ENCODE data around the gene PDE6G. TPM values are rescaled to one million over a fixed set of nuclear protein-coding genes. Genes with fewer than 3 reads are reported as not detected.
"Not testable (repeated sequence)": the region's sequence is repeated elsewhere in the genome, so short reads cannot be mapped to it uniquely, and the experiment has no call there.

The PDE6G gene
- total RNA-seq, 2 donors from 2014 or later = 0.89 to 1.6 TPM

DNA sequence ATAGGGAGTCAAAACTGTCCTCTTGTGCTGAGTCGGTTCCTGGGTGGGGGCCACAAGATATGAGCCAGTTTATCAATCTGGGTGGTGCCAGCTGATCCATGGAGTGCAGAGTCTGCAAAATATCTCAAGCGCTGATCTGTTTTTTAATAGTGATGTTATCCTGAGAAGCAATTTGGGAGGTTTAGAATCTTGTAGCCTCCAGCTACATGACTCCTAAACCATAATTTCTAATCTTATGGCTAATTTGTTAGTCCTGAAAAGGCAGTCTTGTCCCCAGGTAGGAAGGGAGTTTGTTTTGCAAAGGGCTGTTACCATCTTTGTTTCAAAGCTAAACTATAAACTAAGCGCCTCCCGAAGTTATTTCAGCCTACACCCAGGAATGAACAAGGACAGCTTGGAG is 17.7 kb downstream of the PDE6G start:
- H3K27ac Mint-ChIP-seq = peak overlapping the region; percentile 50
- no peaks in the 10 kb centered on the region for H3K9me3 Mint-ChIP-seq
- H3K4me3 Mint-ChIP-seq = peak overlapping the region; percentile 19
- H3K4me1 Mint-ChIP-seq = no peaks in the 10 kb centered on the region
- H3K36me3 Mint-ChIP-seq (ENCODE audit: low read depth) = peaks cover 12% of the 10 kb centered on the region
- H3K27me3 Mint-ChIP-seq = no peaks in the 10 kb centered on the region
- no peak for ATAC-seq (replicated peaks)

DNA sequence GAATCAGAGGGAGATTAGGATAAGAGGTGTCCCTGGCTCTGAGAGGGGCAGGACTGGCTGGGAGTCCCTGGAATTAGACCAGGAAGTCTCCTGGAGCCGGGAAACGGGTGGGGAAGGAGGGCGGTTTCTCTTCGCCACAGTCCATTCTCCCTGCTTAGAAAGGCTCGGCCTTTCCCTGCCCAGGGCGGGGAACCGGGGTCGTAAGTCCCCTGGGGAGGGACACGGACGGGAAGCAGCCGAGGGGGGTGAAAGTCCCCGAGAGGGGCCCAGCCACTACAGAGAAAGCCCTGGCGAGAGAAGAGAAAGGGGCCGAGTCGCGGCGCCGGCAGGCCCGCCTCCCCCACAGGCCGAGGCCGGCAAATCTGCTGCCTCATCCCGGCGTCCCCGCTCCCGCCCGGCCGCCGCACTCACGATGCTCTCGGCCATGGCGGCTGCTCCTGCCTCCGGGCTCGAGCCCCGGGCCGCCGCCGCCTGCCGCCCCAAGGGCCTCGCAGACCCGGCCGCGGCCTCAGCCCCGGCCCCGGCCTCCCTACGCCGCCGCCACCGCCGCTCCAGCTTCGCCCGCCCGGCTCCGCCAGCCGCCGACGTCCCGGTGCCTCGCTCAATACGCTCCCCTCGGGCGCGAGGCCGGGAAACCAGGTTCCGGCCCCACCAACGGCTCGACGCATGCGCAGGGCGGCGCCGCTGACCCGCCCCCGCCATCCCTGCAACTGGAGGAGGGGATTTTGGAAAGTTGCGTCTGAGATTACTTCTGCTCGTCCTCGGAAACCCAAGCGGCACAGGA is 19.6 kb downstream of the PDE6G start, which contains the start of the genes NPLOC4 and TSPAN10:
Gene NPLOC4, minus strand, starts transcription at position 608 of the 784 bp plus-strand sequence. Its CDS starts 182 bp downstream, at position 426.
Gene TSPAN10, plus strand, starts transcription at position 692 of the 784 bp plus-strand sequence. CDS start 5,217 bp downstream, outside the sequence.
- Mint-ChIP-seq H3K27ac (peak within 1 kb of the TSS; percentile 98), H3K4me3 (peak within 1 kb of the TSS; percentile 99), H3K4me1 (peaks cover 5% of the 10 kb centered on the region), H3K9me3 (no peaks in the 10 kb centered on the region), H3K36me3 (ENCODE audit: low read depth) (peaks cover 26% of the 10 kb centered on the region), H3K27me3 (no peaks in the 10 kb centered on the region)
- peak; percentile 93 for ATAC-seq (replicated peaks)

DNA sequence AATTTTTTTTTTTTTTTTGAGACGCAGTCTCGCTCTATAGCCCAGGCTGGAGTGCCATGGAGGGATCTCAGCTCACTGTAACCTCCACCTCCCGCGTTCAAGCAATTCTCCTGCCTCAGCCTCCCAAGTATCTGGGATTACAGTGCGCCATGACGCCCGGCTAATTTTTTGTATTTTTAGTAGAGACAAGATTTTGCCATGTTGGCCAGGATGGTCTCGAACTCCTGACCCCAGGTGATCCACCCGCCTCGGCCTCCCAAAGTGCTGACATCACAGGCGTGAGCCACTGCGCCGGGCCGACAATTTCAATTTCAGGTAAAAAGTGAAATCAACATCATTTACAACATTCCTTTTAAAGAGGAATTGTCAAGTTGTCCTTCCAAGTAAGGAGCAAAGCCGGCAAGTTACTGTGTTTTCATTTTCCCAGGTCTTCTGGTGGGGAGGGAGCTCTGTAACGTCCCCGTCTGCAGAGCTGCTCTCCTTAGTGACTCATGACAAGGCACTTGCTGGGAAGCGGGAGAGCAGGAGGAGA is 20.3 kb downstream of the PDE6G start:
- peak overlapping the region; percentile 99 for H3K4me3 Mint-ChIP-seq
- no peaks in the 10 kb centered on the region for H3K9me3 Mint-ChIP-seq
- H3K4me1 Mint-ChIP-seq = peaks cover 5% of the 10 kb centered on the region
- H3K27ac Mint-ChIP-seq = peak overlapping the region; percentile 98
- H3K27me3 Mint-ChIP-seq = no peaks in the 10 kb centered on the region
- H3K36me3 Mint-ChIP-seq (ENCODE audit: low read depth) = peaks cover 31% of the 10 kb centered on the region
- ATAC-seq (replicated peaks) = peak; percentile 38

DNA sequence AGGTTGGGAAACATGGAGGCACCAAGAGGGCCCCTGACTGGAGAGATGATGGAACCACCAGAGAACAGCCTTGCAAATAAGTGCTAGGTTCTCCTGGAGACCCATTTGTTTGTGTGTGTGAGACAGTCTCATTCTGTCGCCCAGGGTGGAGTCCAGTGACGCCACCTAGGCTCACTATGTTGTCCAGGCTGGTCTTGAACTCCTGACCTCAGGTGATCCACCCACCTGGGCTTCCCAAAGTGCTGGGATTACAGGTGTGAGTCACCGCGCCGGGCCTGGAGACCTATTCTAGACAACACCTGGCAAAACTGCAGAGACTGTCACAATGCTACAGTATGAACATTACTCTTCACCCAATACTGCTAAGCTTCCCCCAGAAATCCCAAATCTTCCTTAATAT is 20.9 kb downstream of the PDE6G start:
- Mint-ChIP-seq H3K9me3 (no peaks in the 10 kb centered on the region), H3K4me3 (peak overlapping the region; percentile 99), H3K27me3 (no peaks in the 10 kb centered on the region), H3K27ac (peak overlapping the region; percentile 98), H3K36me3 (ENCODE audit: low read depth) (peaks cover 34% of the 10 kb centered on the region), H3K4me1 (peaks cover 5% of the 10 kb centered on the region)
- ATAC-seq (replicated peaks) = no peak

DNA sequence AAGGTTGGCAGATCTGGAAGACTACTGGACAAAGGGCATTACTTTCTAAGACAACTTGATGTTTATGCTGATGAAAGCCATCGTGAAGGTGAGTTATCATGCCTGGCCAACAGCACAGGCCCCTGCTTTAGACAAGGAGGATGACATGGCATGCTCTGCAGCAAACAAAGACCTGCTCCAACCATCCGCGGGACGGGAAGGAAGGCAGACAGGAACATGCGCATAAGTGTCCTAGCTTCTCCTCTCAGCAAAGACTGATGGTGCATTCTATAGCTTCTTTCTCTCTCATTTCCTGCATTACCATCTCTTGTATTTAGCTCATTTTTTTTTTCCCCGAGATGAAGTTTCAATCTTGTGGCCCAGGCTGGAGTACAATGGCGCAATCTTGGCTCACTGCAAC is 24.9 kb downstream of the PDE6G start:
- H3K27me3 Mint-ChIP-seq = no peaks in the 10 kb centered on the region
- no peak overlapping the region for H3K4me3 Mint-ChIP-seq
- H3K36me3 Mint-ChIP-seq (ENCODE audit: low read depth) = peaks cover 74% of the 10 kb centered on the region
- H3K4me1 Mint-ChIP-seq = peaks cover 5% of the 10 kb centered on the region
- no peak for ATAC-seq (replicated peaks)
- no peak overlapping the region for H3K27ac Mint-ChIP-seq
- no peaks in the 10 kb centered on the region for H3K9me3 Mint-ChIP-seq

DNA sequence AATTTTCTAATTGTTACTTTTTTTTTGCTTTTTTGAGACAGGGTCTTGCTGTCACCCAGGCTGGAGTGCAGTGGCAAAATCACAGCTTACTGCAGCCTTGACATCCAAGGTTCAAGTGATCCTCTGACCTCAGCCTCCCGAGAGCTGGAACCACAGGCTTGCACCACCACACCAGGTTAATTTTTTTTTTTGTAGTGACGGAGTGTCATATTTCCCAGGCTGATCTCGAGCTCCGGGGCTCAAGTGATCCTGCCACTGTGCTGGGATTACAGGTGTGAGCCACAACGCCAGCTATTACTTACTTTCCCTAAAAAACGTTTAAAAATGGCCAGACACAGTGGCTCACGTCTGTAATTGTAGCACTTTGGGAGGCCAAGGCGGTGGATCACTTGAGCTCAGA is 26.1 kb downstream of the PDE6G start:
- H3K4me3 Mint-ChIP-seq = no peak overlapping the region
- H3K36me3 Mint-ChIP-seq (ENCODE audit: low read depth) = peaks cover 74% of the 10 kb centered on the region
- H3K9me3 Mint-ChIP-seq = no peaks in the 10 kb centered on the region
- peaks cover 5% of the 10 kb centered on the region for H3K4me1 Mint-ChIP-seq
- ATAC-seq (replicated peaks) = no peak
- no peaks in the 10 kb centered on the region for H3K27me3 Mint-ChIP-seq
- no peak overlapping the region for H3K27ac Mint-ChIP-seq

DNA sequence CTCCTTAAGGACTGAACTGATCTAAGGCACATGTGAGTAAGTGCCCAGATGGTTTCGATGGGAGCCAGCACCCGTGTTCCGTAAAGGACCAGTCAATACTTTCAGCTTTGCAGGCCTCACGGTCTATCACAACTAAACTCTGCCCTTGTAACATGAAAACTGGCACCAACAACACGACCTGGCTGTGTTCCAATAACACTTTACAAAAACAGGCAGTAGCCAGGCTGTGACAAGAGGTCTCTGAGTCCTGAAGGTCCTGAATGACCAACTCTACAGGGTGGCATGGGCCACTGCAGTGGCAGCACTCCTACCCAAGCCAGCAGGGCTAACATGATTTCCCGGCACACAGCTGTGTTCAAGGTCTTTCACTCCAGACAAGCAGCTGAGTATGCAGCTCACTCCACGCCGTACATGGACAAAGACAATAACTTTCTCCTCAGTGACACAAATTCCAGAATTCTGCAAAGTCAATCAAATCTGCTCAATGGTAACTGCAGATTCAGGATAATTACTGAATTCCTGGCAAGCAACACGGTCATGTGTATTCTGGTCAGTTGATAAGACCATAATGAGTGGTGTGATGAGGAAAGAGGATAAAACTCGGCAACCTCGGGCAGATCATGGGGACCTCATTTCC is 34.7 kb downstream of the PDE6G start:
- peaks cover 94% of the 10 kb centered on the region for H3K36me3 Mint-ChIP-seq (ENCODE audit: low read depth)
- no peaks in the 10 kb centered on the region for H3K9me3 Mint-ChIP-seq
- H3K4me1 Mint-ChIP-seq = peaks cover 19% of the 10 kb centered on the region
- no peaks in the 10 kb centered on the region for H3K27me3 Mint-ChIP-seq
- H3K27ac Mint-ChIP-seq = peak overlapping the region; percentile 50
- H3K4me3 Mint-ChIP-seq = no peak overlapping the region
- no peak for ATAC-seq (replicated peaks)

DNA sequence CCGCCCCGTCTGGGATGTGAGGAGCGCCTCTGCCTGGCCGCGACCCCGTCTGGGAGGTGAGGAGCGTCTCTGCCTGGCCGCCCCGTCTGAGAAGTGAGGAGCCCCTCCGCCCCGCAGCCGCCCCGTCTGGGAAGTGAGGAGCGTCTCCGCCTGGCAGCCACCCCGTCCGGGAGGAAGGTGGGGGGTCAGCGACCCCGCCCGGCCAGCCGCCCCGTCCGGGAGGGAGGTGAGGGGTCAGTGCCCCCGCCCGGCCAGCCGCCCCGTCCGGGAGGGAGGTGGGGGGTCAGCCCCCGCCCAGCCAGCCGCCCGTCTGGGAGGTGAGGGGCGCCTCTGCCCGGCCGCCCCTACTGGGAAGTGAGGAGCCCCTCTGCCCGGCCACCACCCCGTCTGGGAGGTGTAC is 38.0 kb downstream of the PDE6G start:
- H3K36me3 Mint-ChIP-seq (ENCODE audit: low read depth) = peaks cover 94% of the 10 kb centered on the region
- H3K27ac Mint-ChIP-seq; H3K4me3 Mint-ChIP-seq; H3K9me3 Mint-ChIP-seq; ATAC-seq (replicated peaks); H3K27me3 Mint-ChIP-seq: not testable (repeated sequence)
- peaks cover 34% of the 10 kb centered on the region for H3K4me1 Mint-ChIP-seq

DNA sequence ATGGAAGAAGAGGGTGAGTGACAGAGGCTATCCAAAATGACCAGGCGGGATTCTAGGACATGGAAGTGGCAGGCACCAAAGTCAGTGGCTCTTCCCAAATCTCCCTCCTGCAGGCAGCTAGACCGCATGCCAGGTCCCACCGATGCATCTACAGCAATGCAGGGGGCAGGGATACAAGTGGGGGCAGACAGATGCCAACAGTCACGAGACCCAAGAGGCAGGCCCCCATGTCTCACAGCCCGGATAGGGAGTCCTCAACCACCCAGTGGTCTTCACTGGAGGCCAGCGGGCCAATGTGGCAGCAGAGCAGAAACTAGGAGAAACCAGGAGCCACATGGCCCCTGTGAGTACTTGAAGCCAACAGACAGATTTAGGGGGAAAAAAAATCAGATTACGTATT is 39.5 kb downstream of the PDE6G start:
- Mint-ChIP-seq H3K4me3 (no peak overlapping the region), H3K27me3 (no peaks in the 10 kb centered on the region), H3K9me3 (no peaks in the 10 kb centered on the region), H3K36me3 (ENCODE audit: low read depth) (peaks cover 94% of the 10 kb centered on the region), H3K27ac (peak overlapping the region; percentile 72), H3K4me1 (peaks cover 38% of the 10 kb centered on the region)
- no peak for ATAC-seq (replicated peaks)

DNA sequence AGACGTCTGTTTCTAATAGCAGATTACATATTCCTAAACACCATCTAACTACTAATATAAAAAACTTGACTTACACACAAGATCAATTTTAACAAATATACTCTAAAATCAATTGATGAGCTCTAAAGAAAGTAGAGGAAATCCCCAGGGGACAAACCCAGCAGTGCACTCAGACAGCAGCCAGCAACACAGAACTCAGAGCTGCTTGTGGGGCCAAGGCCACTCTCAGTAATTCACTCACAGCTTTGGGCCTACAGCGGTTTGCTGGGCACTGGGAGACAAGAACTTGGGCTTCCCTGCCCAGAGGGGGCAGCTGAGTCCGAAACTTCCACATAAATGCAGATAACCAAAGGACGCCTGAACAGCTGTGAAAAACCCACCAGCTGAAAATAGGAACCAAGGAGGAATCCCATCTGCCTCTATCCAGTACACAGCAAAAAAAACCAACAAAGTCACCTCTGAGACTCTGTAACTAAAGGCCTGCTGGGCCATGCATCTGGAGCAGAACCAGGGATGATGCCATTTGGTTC is 40.9 kb downstream of the PDE6G start:
- Mint-ChIP-seq H3K27me3 (no peaks in the 10 kb centered on the region), H3K36me3 (ENCODE audit: low read depth) (peaks cover 92% of the 10 kb centered on the region), H3K9me3 (no peaks in the 10 kb centered on the region), H3K4me1 (peaks cover 32% of the 10 kb centered on the region), H3K27ac (peak overlapping the region; percentile 98), H3K4me3 (peak overlapping the region; percentile 84)
- no peak for ATAC-seq (replicated peaks)

DNA sequence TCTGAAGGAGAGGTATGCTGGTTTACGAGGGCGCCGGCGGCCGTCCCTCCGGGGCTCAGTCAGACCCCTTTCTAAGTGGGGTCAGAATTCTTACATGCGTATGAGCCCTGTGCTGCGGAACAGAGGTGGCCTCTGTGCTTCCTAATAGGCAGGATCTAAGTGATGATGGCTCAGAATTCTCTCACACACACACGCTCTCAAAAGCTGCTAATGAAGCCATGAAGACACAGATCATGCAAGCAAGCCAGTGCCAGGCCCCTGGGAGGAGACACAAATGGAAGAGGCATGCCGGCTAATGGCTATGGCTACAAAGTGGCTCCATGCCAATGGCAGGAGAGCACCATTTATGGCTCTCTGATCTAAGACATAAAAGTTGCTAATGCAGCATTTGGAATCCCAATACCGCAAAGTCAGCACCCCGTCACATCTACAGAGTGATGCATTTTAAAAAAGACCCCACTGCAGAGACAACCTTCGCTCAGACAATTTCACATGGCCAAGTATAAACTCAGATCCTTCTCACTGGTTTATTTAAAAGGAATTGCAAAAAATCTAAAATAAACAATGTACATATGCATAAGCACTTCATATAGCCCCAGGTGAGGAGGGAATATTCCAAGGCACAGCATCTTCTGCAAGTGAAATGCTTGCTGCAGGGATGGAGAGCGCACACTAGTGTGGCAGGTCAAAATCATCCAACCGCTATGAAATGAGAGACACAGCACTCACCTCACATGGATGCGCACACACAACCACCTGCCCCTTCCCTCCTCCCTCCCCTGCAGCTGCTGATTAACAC is 44.0 kb downstream of the PDE6G start:
- H3K4me3 Mint-ChIP-seq = no peak overlapping the region
- H3K27ac Mint-ChIP-seq = peak overlapping the region; percentile 63
- peaks cover 38% of the 10 kb centered on the region for H3K4me1 Mint-ChIP-seq
- ATAC-seq (replicated peaks) = no peak
- no peaks in the 10 kb centered on the region for H3K9me3 Mint-ChIP-seq
- peaks cover 99% of the 10 kb centered on the region for H3K36me3 Mint-ChIP-seq (ENCODE audit: low read depth)
- H3K27me3 Mint-ChIP-seq = no peaks in the 10 kb centered on the region

DNA sequence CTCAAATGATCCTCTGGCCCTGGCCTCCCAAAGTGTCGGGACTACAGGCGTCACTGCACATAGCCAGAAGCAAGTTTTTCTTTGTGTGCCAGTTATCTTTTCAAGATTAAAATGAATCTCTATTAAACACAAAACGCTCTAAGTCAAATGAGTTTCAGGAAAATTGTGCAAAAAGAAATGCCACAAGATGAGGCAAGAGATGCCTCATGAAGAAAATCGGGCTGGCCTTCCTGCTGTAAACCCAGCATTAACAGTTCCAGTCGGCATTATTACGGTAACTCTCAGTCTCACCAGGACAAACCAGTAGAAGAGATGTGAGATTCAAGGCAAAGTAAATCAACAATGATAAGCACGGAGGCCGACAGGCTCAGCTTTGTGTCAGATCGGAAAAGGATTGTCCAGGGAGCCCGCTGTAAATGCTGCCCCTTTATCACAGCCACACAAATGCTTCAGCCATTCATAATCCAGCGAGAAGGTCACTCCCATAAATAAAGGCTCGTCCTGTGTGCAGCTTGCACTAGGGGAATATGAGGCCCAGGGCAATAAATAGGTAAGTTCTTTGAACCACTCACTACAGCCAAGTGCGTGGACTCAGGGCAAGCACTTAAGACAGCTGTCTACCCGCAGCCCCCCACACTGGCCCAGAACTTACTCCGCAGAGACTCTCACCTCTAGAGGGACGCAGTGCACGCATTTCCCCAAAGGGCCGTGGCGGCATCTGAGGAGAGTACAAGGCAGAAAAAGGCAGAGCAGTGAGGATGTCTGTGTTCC is 46.6 kb downstream of the PDE6G start:
- ATAC-seq (replicated peaks) = no peak
- Mint-ChIP-seq H3K27ac (peak overlapping the region; percentile 38), H3K4me1 (peaks cover 24% of the 10 kb centered on the region), H3K36me3 (ENCODE audit: low read depth) (peaks cover 96% of the 10 kb centered on the region), H3K4me3 (no peak overlapping the region), H3K9me3 (no peaks in the 10 kb centered on the region), H3K27me3 (no peaks in the 10 kb centered on the region)

DNA sequence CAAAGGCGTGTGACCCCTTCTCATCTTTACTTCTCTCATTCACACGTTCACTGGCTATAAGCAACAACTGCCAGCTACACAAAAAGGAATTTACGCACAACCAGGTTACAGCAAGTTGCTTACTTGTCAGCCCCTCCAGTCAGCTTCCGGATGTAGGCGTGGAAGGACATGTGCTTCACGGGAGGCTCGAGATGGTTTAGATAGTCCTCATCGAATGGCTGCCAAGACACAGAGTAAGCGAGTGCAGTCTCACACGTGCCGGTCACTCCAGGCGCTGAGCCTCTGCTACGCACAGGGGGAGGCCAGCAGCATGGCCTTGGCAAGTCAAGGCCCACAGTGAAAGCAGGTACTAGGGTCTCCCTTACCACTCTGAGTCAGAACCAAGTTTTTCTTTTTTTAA is 47.7 kb downstream of the PDE6G start:
- Mint-ChIP-seq H3K27ac (peak overlapping the region; percentile 87), H3K36me3 (ENCODE audit: low read depth) (peaks cover 96% of the 10 kb centered on the region), H3K9me3 (no peaks in the 10 kb centered on the region), H3K4me3 (no peak overlapping the region), H3K27me3 (no peaks in the 10 kb centered on the region), H3K4me1 (peaks cover 15% of the 10 kb centered on the region)
- no peak for ATAC-seq (replicated peaks)
